ENCODE results near the gene STT3B.

The STT3B gene

GRCh38 chr3:31659246-31659645 is 126.5 kb downstream of the STT3B start:
- no peak for DNase-seq

GRCh38 chr3:31661286-31661685 is 128.6 kb downstream of the STT3B start:
- DNase-seq, result no peak

GRCh38 chr3:31661993-31662670 is 129.4 kb downstream of the STT3B start:
- DNase-seq, result no peak

GRCh38 chr3:31664031-31664430 is 131.3 kb downstream of the STT3B start:
- DNase-seq, result no peak

GRCh38 chr3:31667582-31667981 is 134.9 kb downstream of the STT3B start:
- no peak for DNase-seq

- no peak for DNase-seq
These were observed 135.5 kb downstream of the STT3B start for GRCh38 chr3:31668242-31668641.

- no peak for DNase-seq
These were observed 137.4 kb downstream of the STT3B start for GRCh38 chr3:31670136-31670535.

- no peak for DNase-seq
These were observed 138.0 kb downstream of the STT3B start for GRCh38 chr3:31670722-31671121.

- no peak for DNase-seq
These were observed 138.7 kb downstream of the STT3B start for GRCh38 chr3:31671451-31671850.

GRCh38 chr3:31671976-31672375 is 139.3 kb downstream of the STT3B start:
- no peak for DNase-seq

GRCh38 chr3:31673950-31674349 is 141.2 kb downstream of the STT3B start:
- no peak for DNase-seq

GRCh38 chr3:31676556-31676955 is 143.8 kb downstream of the STT3B start:
- no peak for DNase-seq

- DNase-seq, result no peak
These were observed 147.5 kb downstream of the STT3B start for GRCh38 chr3:31680072-31680870.

Data from stimulated activated CD4-positive, alpha-beta T cell treated with anti-CD3 and anti-CD28 coated beads, Interleukin-4, amount 100 ng/mL, for 1 hour (primary cell).